ENCODE measurements around the gene CCDC69.
"Not testable (repeated sequence)": the region's sequence is repeated elsewhere in the genome, so short reads cannot be mapped to it uniquely, and the experiment has no call there.

CCDC69 gene

DNA sequence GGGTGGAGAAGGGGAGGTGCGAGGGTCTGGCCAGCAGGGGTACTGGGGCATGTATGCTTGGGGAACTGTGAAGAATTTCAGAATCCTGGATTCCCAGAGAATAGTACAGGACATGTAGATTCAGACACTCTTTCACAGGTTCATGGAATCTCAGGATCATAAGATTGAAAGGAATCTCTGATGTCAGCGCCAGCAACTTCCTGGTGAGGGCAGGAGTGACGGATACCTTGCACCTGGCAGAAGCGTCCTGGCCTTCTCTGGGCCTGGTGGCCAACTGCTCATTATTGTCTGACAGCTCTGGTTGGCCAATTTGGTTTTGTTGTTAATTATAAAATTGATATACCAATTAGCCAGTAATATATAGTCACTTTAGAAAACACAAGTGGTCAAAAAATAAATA, 36.0 kb upstream of the CCDC69 start:
- TF ChIP-seq, protein P1, sequence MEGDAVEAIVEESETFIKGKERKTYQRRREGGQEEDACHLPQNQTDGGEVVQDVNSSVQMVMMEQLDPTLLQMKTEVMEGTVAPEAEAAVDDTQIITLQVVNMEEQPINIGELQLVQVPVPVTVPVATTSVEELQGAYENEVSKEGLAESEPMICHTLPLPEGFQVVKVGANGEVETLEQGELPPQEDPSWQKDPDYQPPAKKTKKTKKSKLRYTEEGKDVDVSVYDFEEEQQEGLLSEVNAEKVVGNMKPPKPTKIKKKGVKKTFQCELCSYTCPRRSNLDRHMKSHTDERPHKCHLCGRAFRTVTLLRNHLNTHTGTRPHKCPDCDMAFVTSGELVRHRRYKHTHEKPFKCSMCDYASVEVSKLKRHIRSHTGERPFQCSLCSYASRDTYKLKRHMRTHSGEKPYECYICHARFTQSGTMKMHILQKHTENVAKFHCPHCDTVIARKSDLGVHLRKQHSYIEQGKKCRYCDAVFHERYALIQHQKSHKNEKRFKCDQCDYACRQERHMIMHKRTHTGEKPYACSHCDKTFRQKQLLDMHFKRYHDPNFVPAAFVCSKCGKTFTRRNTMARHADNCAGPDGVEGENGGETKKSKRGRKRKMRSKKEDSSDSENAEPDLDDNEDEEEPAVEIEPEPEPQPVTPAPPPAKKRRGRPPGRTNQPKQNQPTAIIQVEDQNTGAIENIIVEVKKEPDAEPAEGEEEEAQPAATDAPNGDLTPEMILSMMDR (conservative IDR thresholded peaks at IDR 0.05; ENCODE audit: control insufficient read depth, insufficient read depth, low read depth, low read length), result no peak
- no peak for DNase-seq (ENCODE audit: low read depth)
- no peak overlapping the region for H3K4me3 ChIP-seq (ENCODE audit: control insufficient read depth, low read depth, low read length)

DNA sequence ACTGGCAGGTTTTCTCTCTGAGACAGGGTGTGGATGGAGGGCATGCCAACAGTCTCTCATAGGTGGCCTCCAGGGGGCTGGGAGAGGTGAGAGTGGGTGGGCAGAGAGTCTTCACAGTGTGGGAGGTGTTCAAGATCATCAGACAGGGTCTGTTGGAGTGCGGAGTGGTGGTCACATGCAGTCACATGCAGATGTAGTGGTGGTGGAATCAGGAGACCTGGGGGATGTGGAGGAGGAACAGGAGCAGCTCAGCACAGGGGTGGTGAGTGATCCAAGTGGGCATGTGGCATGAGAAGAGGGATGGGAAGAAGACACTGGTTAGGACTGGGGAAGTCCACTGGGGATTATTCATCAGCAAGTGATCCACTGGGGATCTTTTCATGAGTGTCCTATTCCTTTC, 34.9 kb upstream of the CCDC69 start:
- DNase-seq (ENCODE audit: low read depth), result no peak
- no peak overlapping the region for H3K4me3 ChIP-seq (ENCODE audit: control insufficient read depth, low read depth, low read length)
- TF ChIP-seq, protein P1 (conservative IDR thresholded peaks at IDR 0.05; ENCODE audit: control insufficient read depth, insufficient read depth, low read depth, low read length), result no peak

DNA sequence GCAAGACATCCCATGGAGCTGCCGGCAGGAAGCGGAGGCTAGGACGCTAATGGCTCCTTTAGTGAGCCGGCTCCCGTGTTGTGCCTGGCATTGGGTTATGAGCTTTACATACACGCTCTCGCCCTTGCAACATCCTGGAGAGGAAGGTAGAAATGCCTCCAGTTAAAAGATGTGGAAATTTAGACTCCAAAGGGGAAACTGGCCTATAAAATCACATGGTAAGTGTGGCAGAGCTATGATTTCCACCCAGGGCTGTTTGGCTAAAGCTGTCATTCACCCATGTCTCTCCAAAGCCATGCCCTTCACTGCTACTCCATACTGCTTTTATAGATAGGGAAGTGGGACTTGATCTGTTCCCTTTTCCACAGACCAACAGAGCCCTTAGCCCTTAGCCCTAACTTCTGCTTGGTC, 34.3 kb upstream of the CCDC69 start:
- TF ChIP-seq, protein P1 (conservative IDR thresholded peaks at IDR 0.05; ENCODE audit: control insufficient read depth, insufficient read depth, low read depth, low read length), result no peak
- no peak overlapping the region for H3K4me3 ChIP-seq (ENCODE audit: control insufficient read depth, low read depth, low read length)
- DNase-seq (ENCODE audit: low read depth), result no peak

DNA sequence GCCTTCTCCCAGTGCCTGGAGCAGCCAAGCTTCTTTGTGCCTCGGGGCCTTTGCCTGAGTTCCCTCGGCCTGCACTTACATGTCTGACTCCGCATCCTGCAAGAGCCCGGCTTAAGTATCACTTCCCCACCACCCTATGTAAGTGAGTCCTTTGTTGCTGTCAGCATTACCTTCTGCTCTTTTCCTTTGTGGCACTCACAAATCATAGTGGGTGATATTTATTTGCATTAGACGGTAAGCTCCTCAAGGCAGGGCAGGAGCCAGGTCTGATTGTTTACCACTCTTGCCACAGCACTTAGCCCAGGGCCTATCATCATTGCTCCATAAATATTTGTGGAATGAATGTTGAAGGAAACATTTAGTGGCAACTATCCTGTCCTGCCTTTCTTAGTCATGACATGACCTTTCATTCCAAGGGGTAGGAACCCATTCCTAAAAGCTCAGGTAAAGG, 33.9 kb upstream of the CCDC69 start:
- peak; percentile 12 for DNase-seq (ENCODE audit: low read depth)
- H3K4me3 ChIP-seq (ENCODE audit: control insufficient read depth, low read depth, low read length), result no peak overlapping the region
- TF ChIP-seq, protein P1 (conservative IDR thresholded peaks at IDR 0.05; ENCODE audit: control insufficient read depth, insufficient read depth, low read depth, low read length), result no peak

DNA sequence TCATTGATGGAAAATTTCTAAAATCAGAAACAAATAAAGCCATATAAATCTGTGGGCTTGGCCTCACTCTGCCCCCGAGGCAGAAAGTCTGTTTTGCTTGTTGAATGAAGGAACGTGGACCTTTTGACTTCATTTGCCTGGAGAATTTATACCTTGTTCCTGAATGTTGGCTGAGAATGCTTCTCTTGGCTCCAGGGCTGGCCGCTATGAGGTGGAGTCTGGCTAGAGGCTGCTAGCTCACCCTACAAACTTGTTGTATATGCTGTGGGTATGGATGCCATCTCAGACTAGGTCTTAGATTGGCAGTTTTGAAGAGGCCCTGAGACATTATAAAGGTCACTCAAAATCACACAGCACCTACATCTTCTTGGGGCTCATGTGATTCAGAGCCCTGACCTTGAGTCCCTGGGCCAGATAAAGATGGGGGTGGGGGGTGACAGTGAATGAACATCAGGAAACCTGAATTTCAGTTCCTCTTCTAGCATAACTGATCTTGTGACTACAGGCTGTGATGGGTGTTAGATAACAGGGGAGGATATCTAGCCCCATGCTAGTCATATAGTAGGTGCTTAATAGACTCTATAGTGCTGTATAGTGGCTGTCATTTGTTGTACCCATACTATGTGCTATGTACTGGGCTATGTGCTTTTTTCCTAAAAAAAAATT, 31.9 kb upstream of the CCDC69 start:
- TF ChIP-seq, protein P1 (conservative IDR thresholded peaks at IDR 0.05; ENCODE audit: control insufficient read depth, insufficient read depth, low read depth, low read length), result no peak
- no peak overlapping the region for H3K4me3 ChIP-seq (ENCODE audit: control insufficient read depth, low read depth, low read length)
- no peak for DNase-seq (ENCODE audit: low read depth)

DNA sequence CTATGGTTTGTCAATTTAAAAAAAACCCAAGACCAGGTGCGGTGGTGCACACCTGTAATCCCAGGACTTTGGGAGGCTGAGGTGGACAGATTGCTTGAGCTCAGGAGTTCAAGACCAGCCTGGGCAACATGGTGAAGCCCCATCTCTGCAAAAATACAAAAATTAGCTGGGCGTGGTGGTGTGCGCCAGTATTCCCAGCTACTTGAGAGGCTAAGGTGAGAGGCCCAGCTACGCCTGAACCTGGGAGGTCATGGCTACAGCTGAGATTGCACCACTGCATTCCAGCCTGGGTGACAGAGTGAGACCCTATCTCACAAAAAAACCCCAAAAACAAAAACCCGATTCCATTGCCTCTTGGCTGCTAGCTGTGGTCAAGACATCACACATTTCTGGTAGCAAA, 31.1 kb upstream of the CCDC69 start:
- H3K4me3 ChIP-seq (ENCODE audit: control insufficient read depth, low read depth, low read length); DNase-seq (ENCODE audit: low read depth): not testable (repeated sequence)

DNA sequence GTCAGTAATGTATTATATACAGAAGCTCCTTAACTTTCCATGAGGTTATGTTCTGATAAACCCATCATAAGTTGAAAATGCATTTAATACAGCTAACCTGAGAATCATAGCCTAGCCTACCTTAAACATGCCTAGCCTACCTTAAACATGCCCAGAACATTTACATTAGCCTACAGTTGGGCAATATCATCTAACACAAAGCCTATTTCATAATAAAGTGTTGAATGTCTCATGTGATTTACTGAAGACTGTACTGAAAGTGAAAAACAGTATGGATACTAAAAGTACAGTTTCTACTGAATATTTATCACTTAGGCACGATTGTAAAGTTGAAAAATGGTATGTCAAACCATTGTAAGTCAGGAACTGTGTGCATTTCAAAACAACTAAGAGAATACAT, 30.7 kb upstream of the CCDC69 start:
- DNase-seq (ENCODE audit: low read depth), result no peak
- H3K4me3 ChIP-seq (ENCODE audit: control insufficient read depth, low read depth, low read length), result no peak overlapping the region

More for the DNA sequence above, 30.7 kb upstream of the CCDC69 start:
- TF ChIP-seq, protein P1 (conservative IDR thresholded peaks at IDR 0.05; ENCODE audit: control insufficient read depth, insufficient read depth, low read depth, low read length), result no peak

All from fibroblast of mammary gland (primary cell).